Measurements from ENCODE around the gene COPZ2. TPM values are rescaled to one million over a fixed set of nuclear protein-coding genes. Genes with fewer than 3 reads are reported as not detected.
"Not testable (repeated sequence)": the region's sequence is repeated elsewhere in the genome, so short reads cannot be mapped to it uniquely, and the experiment has no call there.

Gene COPZ2
- total RNA-seq, 1 experiment from 2014 or later: 1.3 TPM

- Histone ChIP-seq H3K4me2 (ENCODE audit: low read length) (peak overlapping the region; percentile 86), H2AFZ (ENCODE audit: low read length) (peak overlapping the region; percentile 95), H3F3A (ENCODE audit: low read length, unreplicated experiment) (peaks cover 6% of the 10 kb centered on the region), H3K36me3 (ENCODE audit: low read depth, low read length) (no peaks in the 10 kb centered on the region), H3K9me2 (replicated peaks; ENCODE audit: low read length) (no peaks in the 10 kb centered on the region), H3K4me3 (ENCODE audit: low read length) (peak overlapping the region; percentile 65), H3K9me3 (ENCODE audit: low read length) (no peaks in the 10 kb centered on the region), H4K20me1 (ENCODE audit: low read length) (no peaks in the 10 kb centered on the region), H3K27ac (ENCODE audit: low read length) (peak overlapping the region; percentile 88), H3K9ac (ENCODE audit: low read length) (peak overlapping the region; percentile 84), H3K79me2 (ENCODE audit: low read length) (no peaks in the 10 kb centered on the region), H3K4me1 (ENCODE audit: insufficient read depth, low read length) (peaks cover 41% of the 10 kb centered on the region), H3K27me3 (ENCODE audit: low read length) (no peaks in the 10 kb centered on the region)
- CTCF ChIA-PET: no interaction called here
- intact Hi-C loops (cut with micrococcal nuclease): loop anchor here (10.0 kb wide), 3 partner anchors 222 to 462 kb away; no protein-coding TSS in a partner anchor
- TF ChIP-seq CTCF (conservative IDR thresholded peaks at IDR 0.05; ENCODE audit: low read depth, low read length): no peak
- no peak for TF ChIP-seq EZH2phosphoT487 (IDR thresholded peaks at IDR 0.05; ENCODE audit: borderline replicate concordance, low read length)
- TF ChIP-seq EZH2 (IDR thresholded peaks at IDR 0.05; ENCODE audit: low read length, unreplicated experiment): no peak
- POLR2A ChIA-PET (ENCODE audit: unreplicated experiment): interaction anchor here (0.6 kb wide), 2 partner anchors 74 to 137 kb away, joined by 3 to 13 read pairs; no protein-coding TSS in a partner anchor
- ATAC-seq (no peak), DNase-seq (peak; percentile 70)
- BruUV-seq (replicated peaks): no TSS peak
These were observed 14.7 kb downstream of the COPZ2 start for GRCh38 chr17:48022901-48023300.

GRCh38 chr17:48021934-48022333, 15.7 kb downstream of the COPZ2 start:
- no peaks in the 10 kb centered on the region for H3K9me3 ChIP-seq (ENCODE audit: low read length)
- H4K20me1 ChIP-seq (ENCODE audit: low read length): no peaks in the 10 kb centered on the region
- H3K36me3 ChIP-seq (ENCODE audit: low read depth, low read length): no peaks in the 10 kb centered on the region
- TF ChIP-seq CTCF (conservative IDR thresholded peaks at IDR 0.05; ENCODE audit: low read depth, low read length) (no peak), EZH2 (IDR thresholded peaks at IDR 0.05; ENCODE audit: low read length, unreplicated experiment) (no peak), EZH2phosphoT487 (IDR thresholded peaks at IDR 0.05; ENCODE audit: borderline replicate concordance, low read length) (no peak)
- no peaks in the 10 kb centered on the region for H3K27me3 ChIP-seq (ENCODE audit: low read length)
- no peak overlapping the region for H3K27ac ChIP-seq (ENCODE audit: low read length)
- H3F3A ChIP-seq (ENCODE audit: low read length, unreplicated experiment): peaks cover 6% of the 10 kb centered on the region
- H2AFZ ChIP-seq (ENCODE audit: low read length): no peak overlapping the region
- DNase-seq (no peak), ATAC-seq (no peak)
- BruUV-seq (replicated peaks): no TSS peak
- no peaks in the 10 kb centered on the region for H3K79me2 ChIP-seq (ENCODE audit: low read length)
- ChIA-PET CTCF (no interaction called here), POLR2A (ENCODE audit: unreplicated experiment) (interaction anchor here (0.7 kb wide), 1 partner anchor 66 kb away, joined by 12 read pairs; no protein-coding TSS in a partner anchor)
- H3K4me2 ChIP-seq (ENCODE audit: low read length): no peak overlapping the region
- intact Hi-C loops (cut with micrococcal nuclease): loop anchor here (10.0 kb wide), 3 partner anchors 223 to 463 kb away; no protein-coding TSS in a partner anchor
- peaks cover 39% of the 10 kb centered on the region for H3K4me1 ChIP-seq (ENCODE audit: insufficient read depth, low read length)
- H3K4me3 ChIP-seq (ENCODE audit: low read length): no peak overlapping the region
- H3K9me2 ChIP-seq (replicated peaks; ENCODE audit: low read length): no peaks in the 10 kb centered on the region
- H3K9ac ChIP-seq (ENCODE audit: low read length): no peak overlapping the region

GRCh38 chr17:48017817-48018158, 19.8 kb downstream of the COPZ2 start:
- H3K9me2 ChIP-seq (replicated peaks; ENCODE audit: low read length); DNase-seq; H2AFZ ChIP-seq (ENCODE audit: low read length); H3F3A ChIP-seq (ENCODE audit: low read length, unreplicated experiment); H3K27ac ChIP-seq (ENCODE audit: low read length); H3K4me1 ChIP-seq (ENCODE audit: insufficient read depth, low read length); H3K9ac ChIP-seq (ENCODE audit: low read length); H3K4me2 ChIP-seq (ENCODE audit: low read length); ATAC-seq; H4K20me1 ChIP-seq (ENCODE audit: low read length); H3K9me3 ChIP-seq (ENCODE audit: low read length); H3K27me3 ChIP-seq (ENCODE audit: low read length); H3K79me2 ChIP-seq (ENCODE audit: low read length); H3K4me3 ChIP-seq (ENCODE audit: low read length); BruUV-seq (replicated peaks); H3K36me3 ChIP-seq (ENCODE audit: low read depth, low read length): not testable (repeated sequence)
- intact Hi-C loops (cut with micrococcal nuclease): loop anchor here (1.0 to 2.0 kb wide), 5 partner anchors 39 to 174 kb away; partner anchors contain the start of genes CDK5RAP3 and SP2
- POLR2A ChIA-PET (ENCODE audit: unreplicated experiment): interaction anchor here (0.6 to 1.0 kb wide), 2 partner anchors 47 to 54 kb away, joined by 4 to 17 read pairs; partner anchors contain the start of gene CDK5RAP3
- CTCF ChIA-PET: interaction anchor here (0.6 to 2.4 kb wide), 11 partner anchors 24 to 226 kb away, joined by 3 to 19 read pairs (median 6); partner anchors contain the start of genes CDK5RAP3, PNPO and SP2
